Measurements from ENCODE around the gene SIPA1L3. TPM values are rescaled to one million over a fixed set of nuclear protein-coding genes. Genes with fewer than 3 reads are reported as not detected.

The SIPA1L3 gene
- total and polyA plus RNA-seq, 9 of the 15 experiments (the other 6 are each of a cell fraction or from before 2014, with no cell fraction given): 0.01 to 6.1 (median 2.5) TPM

GRCh38 chr19:38195237-38195636 lies 288.2 kb downstream of the SIPA1L3 start:
- intact Hi-C loops (cut with micrococcal nuclease): no loop called here
- in situ Hi-C loops (cut with MboI): no loop called here
- no peak for ATAC-seq
- Histone ChIP-seq H3K27me3 (ENCODE audit: control insufficient read depth in 2 of 2, insufficient read depth in 2 of 2, low read length in 2 of 2) (peaks cover 0 to 5% of the 10 kb centered on the region in 2 experiments; a peak in 3 of 5 replicates), H4K20me1 (replicated peaks; ENCODE audit: control insufficient read depth, insufficient read depth, low read length) (no peaks in the 10 kb centered on the region), H3K4me3 (no peak overlapping the region), H2AFZ (ENCODE audit: low read depth, low read length) (no peak overlapping the region), H3K4me2 (ENCODE audit: insufficient read depth, low read length) (no peak overlapping the region), H3K9ac (ENCODE audit: insufficient read depth in 1 of 2, low read depth in 2 of 2, low read length in 2 of 2) (no peak overlapping the region), H3K79me2 (ENCODE audit: control insufficient read depth, insufficient read depth, low read length) (no peaks in the 10 kb centered on the region), H3K36me3 (ENCODE audit: control insufficient read depth, insufficient read depth, low read length) (no peaks in the 10 kb centered on the region), H3K27ac (ENCODE audit: extremely low read depth, low read depth, low read length) (no peak overlapping the region), H3K9me3 (replicated peaks; ENCODE audit: control insufficient read depth, insufficient read depth, low read depth, low read length) (no peaks in the 10 kb centered on the region), H3K9me1 (ENCODE audit: control insufficient read depth, insufficient read depth, low read length) (no peaks in the 10 kb centered on the region), H3K4me1 (replicated peaks in 1 of 2; ENCODE audit: control insufficient read depth in 2 of 2, insufficient read depth in 2 of 2, low read length in 2 of 2) (peaks cover 0 to 24% of the 10 kb centered on the region in 2 experiments; a peak in 2 of 5 replicates)
- no TSS peak for BruUV-seq (replicated peaks)
- 49% methylated on average over 10 of the region's 10 CpGs for WGBS (ENCODE audit: insufficient coverage, low coverage, missing lambda C conversion rate)
- POLR2A ChIA-PET: no interaction called here
- peak; percentile 55 for TF ChIP-seq ZNF316 (IDR thresholded peaks at IDR 0.05)
- no peak for TF ChIP-seq SRSF7 (optimal IDR thresholded peaks at IDR 0.05; ENCODE audit: low read depth, low read length)
- 0 out of 4 replicates have a peak, but pooled peaks of 1 of the 2 experiments have one; percentile 8 for TF ChIP-seq TRIM24 (IDR thresholded peaks at IDR 0.05)
- TF ChIP-seq CREB3 (tag; conservative IDR thresholded peaks at IDR 0.05; ENCODE audit: low read depth): no peak
- FAIRE-seq: no peak
- CTCF ChIA-PET (ENCODE audit: low intra/inter-chr PET ratio): no interaction called here
- no peak for DNase-seq (ENCODE audit: extremely low read depth in 1 of 4, low spot score in 3 of 4)

- H3K4me2 ChIP-seq (ENCODE audit: insufficient read depth, low read length): no peak overlapping the region
- H4K20me1 ChIP-seq (replicated peaks; ENCODE audit: control insufficient read depth, insufficient read depth, low read length): no peaks in the 10 kb centered on the region
- ATAC-seq: no peak
- no peak overlapping the region for H3K27ac ChIP-seq (ENCODE audit: extremely low read depth, low read depth, low read length)
- H3K36me3 ChIP-seq (ENCODE audit: control insufficient read depth, insufficient read depth, low read length): no peaks in the 10 kb centered on the region
- H3K4me3 ChIP-seq: no peak overlapping the region
- H3K9me3 ChIP-seq (replicated peaks; ENCODE audit: control insufficient read depth, insufficient read depth, low read depth, low read length): no peaks in the 10 kb centered on the region
- peaks cover 0 to 24% of the 10 kb centered on the region in 2 experiments; a peak in 3 of 5 replicates for H3K4me1 ChIP-seq (replicated peaks in 1 of 2; ENCODE audit: control insufficient read depth in 2 of 2, insufficient read depth in 2 of 2, low read length in 2 of 2)
- FAIRE-seq: no peak
- 53% methylated on average over 11 of the region's 13 CpGs for WGBS (ENCODE audit: insufficient coverage, low coverage, missing lambda C conversion rate)
- CTCF ChIA-PET (ENCODE audit: low intra/inter-chr PET ratio): no interaction called here
- H3K9ac ChIP-seq (ENCODE audit: insufficient read depth in 1 of 2, low read depth in 2 of 2, low read length in 2 of 2): no peak overlapping the region
- no peak overlapping the region for H2AFZ ChIP-seq (ENCODE audit: low read depth, low read length)
- H3K9me1 ChIP-seq (ENCODE audit: control insufficient read depth, insufficient read depth, low read length): no peaks in the 10 kb centered on the region
- DNase-seq (ENCODE audit: extremely low read depth in 1 of 4, low spot score in 3 of 4): no peak
- no TSS peak for BruUV-seq (replicated peaks)
- no peaks in the 10 kb centered on the region for H3K79me2 ChIP-seq (ENCODE audit: control insufficient read depth, insufficient read depth, low read length)
- POLR2A ChIA-PET: interaction anchor here (0.6 kb wide), 1 partner anchor 78 kb away, joined by 3 read pairs; no protein-coding TSS in a partner anchor
- in situ Hi-C loops (cut with MboI): no loop called here
- intact Hi-C loops (cut with micrococcal nuclease): no loop called here
- H3K27me3 ChIP-seq (ENCODE audit: control insufficient read depth in 2 of 2, insufficient read depth in 2 of 2, low read length in 2 of 2): peaks cover under 1 to 5% of the 10 kb centered on the region in 2 experiments; a peak in 3 of 5 replicates
- TF ChIP-seq KLF6 (CRISPR knock-in tag; IDR thresholded peaks at IDR 0.05; ENCODE audit: borderline replicate concordance) (no peak), TRIM24 (IDR thresholded peaks at IDR 0.05) (peak; percentile 31 to 58; a peak in 1 of 4 replicates), ZNF740 (CRISPR knock-in tag; IDR thresholded peaks at IDR 0.05) (peak; percentile 74; the same call in 1 of the 2 replicates), ZNF740 (tag; IDR thresholded peaks at IDR 0.05) (no peak), NR2C1 (IDR thresholded peaks at IDR 0.05) (peak; percentile 74), NR2C1 (tag; IDR thresholded peaks at IDR 0.05) (peak; percentile 53; the same call in 1 of the 2 replicates), ESRRA (IDR thresholded peaks at IDR 0.05; ENCODE audit: borderline replicate concordance, low read depth) (peak; percentile 96), ZNF232 (CRISPR knock-in tag; IDR thresholded peaks at IDR 0.05) (no peak), ARNT (IDR thresholded peaks at IDR 0.05) (peak in 1 of 2 experiments; percentile 38; a peak in 1 of 4 replicates), ZNF23 (CRISPR knock-in tag; IDR thresholded peaks at IDR 0.05) (no peak), NR2C2 (CRISPR knock-in tag; IDR thresholded peaks at IDR 0.05) (peak; percentile 89; the same call in 1 of the 2 replicates), NR2C2 (tag; IDR thresholded peaks at IDR 0.05) (peak; percentile 50; the same call in 1 of the 2 replicates)
These were observed 289.3 kb downstream of the SIPA1L3 start for GRCh38 chr19:38196245-38196837.

Data from K562 (cell line).